Lower leg skin (tissue), 4 donors: ENCODE measurements around the gene ITPKC. TPM values are rescaled to one million over a fixed set of nuclear protein-coding genes. Genes with fewer than 3 reads are reported as not detected.

Experiments used
- DNase-seq, 2 donors: peaks; one replicate each; pipeline ENCODE4 v3.0.0-alpha.2; 2019; ENCODE audit warnings: low spot score in 2 of 2
- H3K4me3 ChIP-seq: fragments of 200-600 bp; sonication (generic); 2 replicates; pipeline ENCODE4 v1.5.1; 2017; ENCODE audit warnings: mild to moderate bottlenecking, low read depth; ENCODE audit not compliant: poor library complexity, severe bottlenecking
- POLR2A ChIP-seq, 2 donors: fragments of 450-650 bp; IDR thresholded peaks; one replicate each; pipeline ENCODE4 v1.6.1; 2016 to 2017; ENCODE audit warnings: antibody characterized with exemption in 2 of 2, mild to moderate bottlenecking in 1 of 2, moderate library complexity in 1 of 2
- WGBS, 2 donors: methylation state at CpG; one replicate each; pipeline ENCODE4 v1.1.5; 2018; 5-methylcytosine and 5-hydroxymethylcytosine counted together
- intact Hi-C: fragments of 100-400 bp; cut with DNase I; formaldehyde crosslinking; loops from one replicate; pipeline ENCODE4 v1.15.0; 2023; ENCODE audit warnings: low total_unique reads
- total RNA-seq, 4 donors: library from RNA; depleted of rRNA; stranded (reverse); fragments of >200 nt; gene quantifications; one replicate each; pipeline ENCODE4 v1.1.0, GENCODE V29; 2016
- TF ChIP-seq, protein P1 (sequence below), 3 donors: fragments of 450-650 bp; IDR thresholded peaks; one replicate each; pipeline ENCODE4 v1.5.1; 2016; ENCODE audit warnings: antibody characterized with exemption in 3 of 3, mild to moderate bottlenecking in 3 of 3, moderate library complexity in 2 of 3

Gene ITPKC
- total RNA-seq, 4 donors from 2014 or later = 83.1 to 104 (median 93.6) TPM

DNA sequence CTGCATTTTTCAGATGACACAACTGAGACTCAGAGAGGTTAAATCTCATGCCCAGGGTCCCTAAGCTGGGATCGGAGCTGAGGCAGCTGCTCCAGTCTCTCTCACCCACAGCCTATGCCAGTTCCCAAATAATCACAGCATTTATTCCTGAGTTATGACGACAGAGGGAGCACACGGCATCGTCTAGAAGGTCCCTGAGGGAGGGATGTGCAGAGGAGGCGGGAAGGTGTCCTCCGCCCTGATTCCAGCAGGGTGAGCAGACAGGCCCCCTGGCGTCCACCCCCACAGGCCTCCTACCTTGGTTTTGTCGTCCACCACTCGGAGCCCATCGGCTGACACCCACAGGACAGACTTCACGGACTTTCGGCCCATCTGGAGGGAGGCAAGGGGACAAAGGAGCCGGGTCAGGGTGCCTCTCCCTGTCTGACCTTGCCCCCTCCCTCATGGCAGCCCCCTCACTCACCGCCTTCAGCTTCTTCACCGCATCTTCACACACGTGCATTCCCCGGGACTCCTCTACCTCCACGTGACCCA, 34.4 kb upstream of the ITPKC start:
- TF ChIP-seq, protein P1, sequence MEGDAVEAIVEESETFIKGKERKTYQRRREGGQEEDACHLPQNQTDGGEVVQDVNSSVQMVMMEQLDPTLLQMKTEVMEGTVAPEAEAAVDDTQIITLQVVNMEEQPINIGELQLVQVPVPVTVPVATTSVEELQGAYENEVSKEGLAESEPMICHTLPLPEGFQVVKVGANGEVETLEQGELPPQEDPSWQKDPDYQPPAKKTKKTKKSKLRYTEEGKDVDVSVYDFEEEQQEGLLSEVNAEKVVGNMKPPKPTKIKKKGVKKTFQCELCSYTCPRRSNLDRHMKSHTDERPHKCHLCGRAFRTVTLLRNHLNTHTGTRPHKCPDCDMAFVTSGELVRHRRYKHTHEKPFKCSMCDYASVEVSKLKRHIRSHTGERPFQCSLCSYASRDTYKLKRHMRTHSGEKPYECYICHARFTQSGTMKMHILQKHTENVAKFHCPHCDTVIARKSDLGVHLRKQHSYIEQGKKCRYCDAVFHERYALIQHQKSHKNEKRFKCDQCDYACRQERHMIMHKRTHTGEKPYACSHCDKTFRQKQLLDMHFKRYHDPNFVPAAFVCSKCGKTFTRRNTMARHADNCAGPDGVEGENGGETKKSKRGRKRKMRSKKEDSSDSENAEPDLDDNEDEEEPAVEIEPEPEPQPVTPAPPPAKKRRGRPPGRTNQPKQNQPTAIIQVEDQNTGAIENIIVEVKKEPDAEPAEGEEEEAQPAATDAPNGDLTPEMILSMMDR (IDR thresholded peaks at IDR 0.05) = no peak
- TF ChIP-seq POLR2A (IDR thresholded peaks at IDR 0.05) = no peak
- intact Hi-C loops = no loop called here
- no peak for DNase-seq
- 86 to 87% methylated on average over 18 of the region's 18 CpGs for WGBS, 2 donors
- no peak overlapping the region for H3K4me3 ChIP-seq

DNA sequence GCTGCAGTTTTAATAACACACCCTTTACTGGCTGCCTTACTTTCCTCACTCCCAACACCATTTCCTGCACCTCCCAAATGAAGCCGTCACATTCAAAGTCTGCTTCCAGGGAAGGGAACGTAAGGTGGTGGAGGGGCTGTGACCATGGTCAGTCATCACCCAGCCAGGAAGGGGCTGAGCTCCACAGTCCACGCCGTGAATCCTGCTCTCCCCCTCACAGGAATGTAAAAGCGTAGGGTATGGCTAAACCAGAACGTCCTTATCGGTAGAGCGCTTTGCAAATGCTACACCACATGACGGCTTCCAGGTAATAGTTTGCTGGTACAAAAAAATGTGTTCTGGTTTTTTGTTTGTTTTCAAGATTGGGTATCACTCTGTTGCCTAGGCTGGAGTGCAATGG, 33.5 kb upstream of the ITPKC start:
- intact Hi-C loops = no loop called here
- no peak for TF ChIP-seq POLR2A (IDR thresholded peaks at IDR 0.05)
- no peak overlapping the region for H3K4me3 ChIP-seq
- WGBS, 2 donors = 79 to 95% methylated on average over 9 of the region's 9 CpGs
- DNase-seq = no peak

DNA sequence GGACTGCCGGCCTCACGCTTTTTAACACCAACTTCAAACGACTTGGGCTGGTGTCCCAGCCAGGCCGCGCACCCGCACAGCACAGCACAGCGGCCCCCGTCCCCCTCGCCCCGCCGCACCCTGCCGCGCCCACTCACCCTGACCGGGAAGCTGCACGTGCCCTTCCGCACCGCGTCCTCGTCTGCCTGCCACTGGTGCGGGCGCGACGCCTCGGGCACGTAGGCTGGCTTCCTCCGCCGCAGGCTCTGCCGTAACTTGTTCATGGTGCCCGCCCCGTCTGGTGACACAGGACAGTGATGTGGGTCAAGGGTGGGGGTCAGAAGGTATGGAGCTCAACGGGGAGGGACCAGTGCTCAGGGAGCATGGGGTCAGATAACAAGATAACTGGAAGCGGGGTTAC, 32.6 kb upstream of the ITPKC start:
- WGBS, 2 donors = 91 to 94% methylated on average over 32 of the region's 32 CpGs
- no peak for TF ChIP-seq POLR2A (IDR thresholded peaks at IDR 0.05)
- TF ChIP-seq, protein P1 (IDR thresholded peaks at IDR 0.05) = no peak
- DNase-seq = no peak
- no peak overlapping the region for H3K4me3 ChIP-seq
- intact Hi-C loops = no loop called here

DNA sequence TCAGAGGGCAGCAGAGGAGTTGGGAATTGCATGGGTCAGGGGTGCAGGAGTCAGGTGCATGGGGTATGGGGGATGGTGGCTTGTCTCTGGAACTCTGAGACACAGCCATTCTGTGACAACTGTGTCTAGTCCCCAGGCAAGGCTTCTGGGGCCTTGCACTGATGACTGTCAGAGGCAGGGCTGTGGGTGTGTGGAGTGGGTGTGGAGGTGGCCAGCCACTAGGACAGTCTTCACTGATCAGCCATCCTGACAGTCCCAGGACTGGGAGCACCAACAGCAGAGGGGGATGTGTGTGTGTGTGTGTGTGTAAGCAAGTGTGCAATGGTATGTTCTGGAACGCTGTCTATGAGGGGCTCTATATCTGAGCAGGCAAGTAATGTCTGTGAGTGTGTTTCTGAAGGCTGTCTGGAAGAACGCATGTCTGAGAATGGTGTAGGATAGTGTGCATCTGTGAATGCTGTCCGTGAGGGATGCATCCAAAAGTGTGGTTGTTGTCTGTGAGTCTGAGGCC, 31.8 kb upstream of the ITPKC start:
- 66 to 76% methylated on average over 3 of the region's 3 CpGs for WGBS, 2 donors
- no peak overlapping the region for H3K4me3 ChIP-seq
- intact Hi-C loops = no loop called here
- DNase-seq = no peak
- TF ChIP-seq POLR2A (IDR thresholded peaks at IDR 0.05) = no peak
- TF ChIP-seq, protein P1 (IDR thresholded peaks at IDR 0.05) = no peak

DNA sequence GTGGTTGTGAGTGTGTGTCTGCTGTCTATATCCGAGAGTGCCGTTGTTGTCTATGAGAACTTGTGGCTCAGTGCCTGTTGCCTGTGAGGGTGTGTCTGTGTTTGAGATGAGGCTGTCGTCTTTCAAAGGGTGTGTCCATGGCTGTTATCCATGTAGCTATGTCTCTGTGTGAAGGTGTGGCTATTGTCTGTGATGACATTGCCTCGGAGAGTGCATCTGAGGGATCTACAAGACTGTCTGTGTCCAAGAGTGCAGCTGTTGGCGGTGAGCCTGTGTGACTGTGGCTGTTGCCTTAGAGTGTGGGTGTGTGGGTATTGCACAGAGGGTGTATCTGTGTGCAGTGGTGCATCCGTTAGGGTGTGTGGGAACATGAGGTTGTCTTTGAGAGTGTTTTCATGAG, 31.3 kb upstream of the ITPKC start:
- TF ChIP-seq POLR2A (IDR thresholded peaks at IDR 0.05) = no peak
- TF ChIP-seq, protein P1 (IDR thresholded peaks at IDR 0.05) = no peak
- 39 to 45% methylated on average over 6 of the region's 6 CpGs for WGBS, 2 donors
- peak in 1 of 2 donors; percentile 58 for DNase-seq
- intact Hi-C loops = no loop called here
- no peak overlapping the region for H3K4me3 ChIP-seq

DNA sequence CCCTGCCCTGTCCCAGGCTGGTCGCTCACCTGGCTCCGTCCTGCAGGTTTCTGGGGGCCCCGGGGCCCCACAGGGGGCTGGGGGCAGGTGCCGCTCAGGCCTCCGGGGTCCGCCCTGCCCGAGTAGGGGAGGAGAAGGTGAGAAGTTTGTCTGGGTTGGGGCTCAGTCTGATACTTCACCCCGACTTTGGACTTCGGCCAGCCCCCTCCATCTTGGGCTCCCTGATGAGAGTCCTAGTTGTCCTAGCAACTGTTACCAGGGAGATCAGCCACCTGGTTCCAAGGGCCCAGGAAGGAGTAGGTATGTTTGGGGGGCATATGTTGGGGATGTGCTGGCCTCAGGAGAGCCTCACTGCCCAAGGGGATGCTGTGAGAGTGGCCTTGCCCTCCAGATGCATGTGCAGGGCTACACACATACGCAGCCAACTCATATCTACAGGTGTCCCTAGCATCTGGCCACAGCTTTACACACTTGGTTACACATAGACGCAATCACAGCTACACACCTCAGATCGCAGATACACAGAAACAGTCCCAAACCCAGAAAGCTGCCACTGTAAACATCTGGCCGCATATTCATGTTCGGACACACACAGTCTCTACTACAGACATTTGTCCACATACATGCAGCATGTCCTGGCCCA, 29.9 kb upstream of the ITPKC start:
- H3K4me3 ChIP-seq = no peak overlapping the region
- intact Hi-C loops = no loop called here
- WGBS, 2 donors = 79 to 86% methylated on average over 14 of the region's 14 CpGs
- DNase-seq = no peak
- no peak for TF ChIP-seq POLR2A (IDR thresholded peaks at IDR 0.05)
- TF ChIP-seq, protein P1 (IDR thresholded peaks at IDR 0.05) = no peak
